Measurements from ENCODE around the gene PSMG3.
A peak's percentile ranks its signal among the peaks of the same experiment; 100 is the strongest.

PSMG3 gene

GRCh38 chr7:1558181-1558811, 11.5 kb downstream of the PSMG3 start:
- DNase-seq = peak in 1 of 2 experiments; percentile 24

GRCh38 chr7:1557771-1558170, 12.1 kb downstream of the PSMG3 start:
- no peak for DNase-seq

GRCh38 chr7:1557006-1557405, 12.8 kb downstream of the PSMG3 start:
- no peak for DNase-seq

DNA sequence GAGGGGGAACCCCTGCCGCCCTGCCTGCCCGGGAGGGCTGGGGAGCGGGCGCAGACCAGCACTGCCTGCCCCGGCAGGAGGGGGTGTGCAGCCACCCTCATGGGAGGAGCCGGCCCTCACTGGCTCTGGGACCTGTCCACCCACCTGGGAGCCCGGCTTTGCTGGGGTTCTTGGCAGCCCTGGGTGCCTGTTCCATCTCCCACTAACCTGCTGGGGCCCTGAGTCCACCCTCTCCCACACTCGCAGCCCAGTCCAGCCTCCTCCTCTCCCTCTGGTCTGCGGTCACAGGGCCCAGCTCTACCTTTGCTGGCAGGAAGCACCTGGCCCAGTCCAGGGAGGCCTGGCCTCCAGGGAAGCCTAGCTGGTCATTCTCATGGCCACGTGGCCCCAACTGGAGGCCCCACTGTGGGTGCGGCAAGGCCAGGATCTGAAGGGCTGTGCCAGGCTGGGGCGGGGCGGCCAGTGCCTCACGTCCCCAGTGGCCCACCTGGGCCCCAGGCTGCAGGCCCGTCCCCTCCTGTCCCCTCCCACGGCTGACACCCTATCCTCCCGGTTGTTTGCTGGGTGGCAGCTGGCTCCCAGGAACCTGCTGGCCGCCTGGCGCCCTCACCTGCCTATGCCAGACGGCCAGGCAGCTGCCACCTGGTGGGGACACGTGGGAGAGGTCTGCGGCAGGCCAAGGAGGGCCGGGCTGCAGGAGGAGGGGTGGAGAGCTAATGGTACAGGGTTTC, 13.9 kb downstream of the PSMG3 start, which contains the start of gene TMEM184A:
Gene TMEM184A (minus strand): TSS at position 393 of the 731 bp plus-strand sequence. CDS start 721 bp downstream, outside the sequence.
- peak; percentile 88 to 95 for DNase-seq

DNA sequence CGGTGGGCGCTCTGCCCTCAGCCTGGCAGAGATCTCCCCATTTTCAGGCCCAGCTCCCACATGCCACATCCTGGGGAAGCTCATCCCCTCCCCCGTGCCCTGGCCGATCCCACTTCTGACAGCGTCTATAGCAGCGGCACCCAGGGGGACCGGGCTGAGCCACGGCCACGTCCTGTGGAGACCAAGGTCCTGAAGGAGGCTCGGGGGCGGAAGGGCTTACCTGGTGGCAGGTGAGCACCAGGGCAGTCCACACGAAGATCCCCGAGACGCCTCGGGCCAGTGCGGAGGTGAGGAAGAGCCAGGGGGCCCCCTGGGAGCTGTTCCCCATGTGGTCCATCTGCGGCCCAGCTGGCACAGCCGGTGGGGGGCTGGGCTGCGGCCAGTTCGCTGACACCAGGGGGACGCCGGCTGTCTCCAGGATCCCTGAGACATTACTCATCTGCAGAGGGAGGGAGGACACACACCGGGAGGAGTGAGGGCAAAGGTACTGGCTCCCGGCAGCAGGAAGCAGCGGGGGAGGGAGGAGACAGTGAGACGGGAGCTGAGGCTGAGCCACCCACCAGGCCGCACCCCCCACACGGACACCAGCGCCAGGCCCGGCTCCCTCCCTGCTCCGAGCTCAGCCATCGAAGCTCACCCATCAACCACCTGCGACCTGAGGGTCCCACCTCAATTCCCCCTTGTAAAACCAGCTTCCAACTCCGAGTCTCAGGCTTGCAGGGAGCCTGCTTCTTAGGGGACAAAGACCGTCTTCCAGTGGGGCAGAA, 14.6 kb downstream of the PSMG3 start:
- DNase-seq = peak; percentile 27 to 75

- DNase-seq = no peak
Measured at GRCh38 chr7:1554333-1555045, 15.3 kb downstream of the PSMG3 start.

DNA sequence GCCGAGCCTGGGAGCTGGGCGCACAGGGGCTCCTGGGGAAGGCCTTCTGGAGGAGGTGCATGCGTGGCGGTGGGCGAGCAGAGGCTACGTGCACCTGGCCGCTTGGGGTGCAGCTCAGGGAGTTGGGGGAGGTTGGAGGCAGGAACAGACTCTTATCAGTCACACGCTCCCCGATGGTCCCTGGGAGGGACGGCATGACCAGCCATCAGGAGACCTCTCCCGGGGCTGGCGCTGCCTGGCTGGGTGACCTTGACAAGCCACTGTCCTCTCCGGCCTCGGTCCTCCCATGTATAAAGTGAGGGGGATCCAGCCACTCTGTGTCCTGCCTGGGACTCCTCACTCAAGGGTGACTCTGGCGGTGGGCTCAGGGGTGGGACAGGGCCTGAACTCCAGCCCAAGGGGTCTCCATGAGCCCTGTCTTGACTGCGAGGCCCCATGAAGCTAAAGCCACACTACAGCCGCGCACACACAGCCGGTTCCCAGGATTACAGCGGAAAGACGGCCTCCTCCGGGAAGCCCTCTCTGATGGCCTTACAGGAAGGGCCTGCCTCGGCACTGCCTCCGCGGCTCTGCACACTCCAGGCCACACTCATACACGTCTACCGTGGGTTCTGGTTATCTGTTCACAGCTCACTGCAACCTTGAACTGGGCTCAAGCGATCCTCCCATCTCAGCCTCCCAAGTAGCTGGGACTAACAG, 16.2 kb downstream of the PSMG3 start:
- no peak for DNase-seq

GRCh38 chr7:1552200-1552599, 17.6 kb downstream of the PSMG3 start:
- no peak for DNase-seq

DNA sequence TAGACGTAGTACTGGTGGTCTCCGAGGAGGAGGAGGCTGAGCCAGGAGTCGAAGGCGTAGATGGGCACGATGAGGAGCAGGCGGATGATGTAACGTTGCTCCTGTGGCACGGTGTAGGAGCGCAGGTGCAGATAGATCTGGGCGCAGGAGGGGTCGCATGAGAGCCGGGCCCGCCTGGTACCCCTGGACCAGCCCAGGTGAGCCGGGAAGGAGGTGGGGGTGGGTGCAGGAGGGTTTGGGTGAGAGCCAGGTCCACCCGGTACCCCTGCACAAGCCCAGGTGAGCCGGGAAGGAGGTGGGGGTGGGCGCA, 19.0 kb downstream of the PSMG3 start:
- DNase-seq = no peak

DNA sequence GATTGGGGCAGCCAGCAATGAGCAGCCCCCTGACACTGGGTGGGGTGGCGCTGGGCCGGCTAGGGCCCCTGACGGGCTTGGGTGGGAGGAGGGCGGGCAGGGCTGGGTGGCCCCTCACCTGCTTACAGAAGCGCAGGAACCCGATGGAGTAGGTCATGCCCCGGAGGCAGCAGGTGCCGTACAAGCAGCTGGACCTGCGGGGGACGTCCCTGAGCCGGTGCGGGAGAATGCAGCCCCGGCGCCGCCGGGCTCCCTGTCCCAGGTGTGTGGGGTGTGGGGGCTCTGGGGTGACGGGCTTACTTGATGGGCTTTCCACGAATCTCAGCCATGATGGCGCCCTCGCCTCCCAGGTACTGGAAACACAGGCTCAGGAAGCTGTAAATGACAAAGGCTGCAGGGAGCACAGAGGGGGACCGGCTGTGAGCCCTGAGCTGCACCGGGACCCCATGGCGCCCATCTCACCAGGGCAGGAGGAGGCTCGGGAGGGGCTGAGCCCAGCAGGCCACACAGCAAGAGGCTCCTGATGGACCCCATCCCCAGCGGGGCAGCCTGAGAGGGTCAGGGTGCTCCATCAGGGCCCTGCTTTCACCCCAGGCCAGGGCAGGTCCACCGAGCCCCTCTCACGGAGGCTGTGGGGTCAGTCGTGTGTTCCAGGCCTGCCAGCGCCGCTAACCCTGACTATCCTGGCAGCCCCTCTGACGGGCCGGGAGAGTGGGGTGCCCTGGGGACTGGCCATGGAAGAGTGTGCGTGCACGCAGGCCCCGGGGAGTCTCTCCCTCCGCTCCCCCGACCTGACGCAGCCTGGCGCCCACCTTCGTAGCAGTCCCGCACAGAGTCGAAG, 19.6 kb downstream of the PSMG3 start:
- no peak for DNase-seq

DNA sequence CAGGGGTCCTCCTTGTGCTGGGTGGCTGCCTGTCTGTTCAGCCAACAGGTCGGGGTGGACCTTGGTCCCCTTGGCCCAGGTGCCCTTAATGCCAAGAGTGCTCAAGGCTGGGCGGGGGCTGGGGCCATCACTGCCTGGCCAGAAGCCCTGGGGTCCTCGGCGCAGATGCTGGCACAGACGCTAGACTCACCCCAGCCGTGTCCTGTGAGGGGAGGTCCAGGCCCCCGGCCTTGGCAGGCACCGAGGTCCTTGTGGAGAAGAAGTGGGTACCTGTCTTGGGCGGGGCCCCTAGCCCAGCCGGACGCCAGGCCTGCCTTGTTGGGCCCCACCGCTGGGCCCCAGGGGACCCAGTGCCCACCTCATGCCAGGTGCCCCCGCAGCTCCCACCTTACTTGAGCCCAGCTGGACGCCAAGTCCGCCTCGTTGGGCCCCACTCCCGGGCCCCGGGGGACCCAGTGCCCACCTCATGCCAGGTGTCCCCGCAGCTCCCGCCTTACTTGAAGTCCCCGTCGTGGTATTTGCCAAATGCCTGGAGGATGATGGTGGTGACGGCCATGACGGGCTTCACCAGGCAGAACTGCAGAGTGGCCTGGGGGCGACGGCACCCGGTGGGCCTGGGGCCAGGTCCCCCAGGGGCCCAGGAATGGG, 20.4 kb downstream of the PSMG3 start:
- DNase-seq = no peak

GRCh38 chr7:1548944-1549343, 20.9 kb downstream of the PSMG3 start:
- no peak for DNase-seq

- DNase-seq = no peak
Measured at GRCh38 chr7:1548438-1548831, 21.4 kb downstream of the PSMG3 start.

DNA sequence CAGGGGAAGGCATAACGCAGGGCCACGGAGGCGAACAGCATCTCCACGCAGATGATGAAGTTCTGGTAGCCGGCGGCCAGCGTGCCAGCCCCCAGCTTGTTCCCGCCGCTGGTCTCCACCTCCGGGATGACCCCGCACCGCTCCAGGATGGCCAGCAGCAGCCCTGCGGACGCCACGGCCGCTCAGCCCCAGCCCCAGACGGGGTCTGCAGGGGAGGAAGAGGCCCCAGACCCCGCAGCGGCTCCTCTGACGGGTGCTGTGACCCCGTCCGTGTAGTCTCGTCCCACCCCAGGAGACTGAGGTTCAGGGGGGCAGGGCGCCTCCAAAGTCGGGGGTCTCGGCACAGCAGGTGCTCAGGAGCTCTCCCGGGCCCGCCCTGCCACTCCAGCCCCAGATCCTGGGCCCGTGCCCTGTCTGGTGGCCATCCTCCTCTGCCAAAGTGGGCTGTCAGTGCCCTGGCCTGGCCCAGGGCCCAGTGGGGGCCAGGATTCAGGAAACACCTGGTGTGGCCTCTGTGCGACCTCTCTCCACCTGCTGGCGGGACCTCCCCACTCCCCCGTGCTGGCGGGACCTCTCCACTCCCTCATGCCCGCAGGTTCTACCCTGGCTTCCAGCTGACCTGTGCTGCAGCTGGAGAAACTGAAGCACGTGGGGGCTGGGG, 21.9 kb downstream of the PSMG3 start:
- DNase-seq = no peak

DNA sequence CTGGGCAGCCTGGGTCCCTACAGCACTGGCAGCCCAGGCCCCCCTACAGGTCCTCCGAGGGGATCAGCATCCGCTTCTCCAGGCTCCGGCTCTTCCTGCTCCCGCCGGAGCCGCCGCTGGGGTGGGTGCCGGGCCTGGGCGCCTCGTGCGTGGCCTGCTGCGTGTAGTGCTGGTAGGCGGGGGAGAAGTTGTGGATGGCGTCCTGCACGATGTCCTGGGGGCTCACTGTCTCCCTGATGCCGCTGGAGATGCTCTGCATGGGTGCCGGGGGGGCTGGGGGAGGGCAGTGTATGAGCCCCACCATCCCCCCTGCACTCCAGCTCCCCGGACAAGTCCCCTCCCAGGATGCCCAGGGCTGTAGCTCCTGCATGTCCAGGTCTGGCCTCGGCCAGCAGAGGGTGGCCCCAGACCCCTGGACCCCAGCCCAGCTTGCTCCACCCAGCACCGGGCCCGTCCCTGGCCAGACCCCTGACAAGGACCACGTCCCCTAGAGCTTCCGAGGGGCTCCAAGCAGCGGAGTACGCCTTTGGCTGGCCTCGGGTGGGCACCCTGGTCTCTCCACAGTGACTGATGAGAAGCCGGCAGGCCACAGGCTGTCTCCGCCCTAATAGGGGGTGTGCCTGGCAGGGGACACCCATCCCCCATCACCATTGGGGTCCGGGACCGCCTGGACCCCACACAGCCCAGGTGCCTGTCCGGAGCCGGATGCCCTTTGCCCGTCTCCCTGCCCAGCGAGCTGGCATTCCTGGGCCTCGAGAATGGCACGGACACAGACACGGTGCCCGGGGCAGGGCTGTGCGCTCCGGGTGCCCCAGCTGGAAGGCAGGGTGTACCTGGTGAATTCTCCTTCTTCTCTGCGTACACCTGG, 22.7 kb downstream of the PSMG3 start:
- no peak for DNase-seq

GRCh38 chr7:1546274-1546908, 23.4 kb downstream of the PSMG3 start:
- no peak for DNase-seq

DNA sequence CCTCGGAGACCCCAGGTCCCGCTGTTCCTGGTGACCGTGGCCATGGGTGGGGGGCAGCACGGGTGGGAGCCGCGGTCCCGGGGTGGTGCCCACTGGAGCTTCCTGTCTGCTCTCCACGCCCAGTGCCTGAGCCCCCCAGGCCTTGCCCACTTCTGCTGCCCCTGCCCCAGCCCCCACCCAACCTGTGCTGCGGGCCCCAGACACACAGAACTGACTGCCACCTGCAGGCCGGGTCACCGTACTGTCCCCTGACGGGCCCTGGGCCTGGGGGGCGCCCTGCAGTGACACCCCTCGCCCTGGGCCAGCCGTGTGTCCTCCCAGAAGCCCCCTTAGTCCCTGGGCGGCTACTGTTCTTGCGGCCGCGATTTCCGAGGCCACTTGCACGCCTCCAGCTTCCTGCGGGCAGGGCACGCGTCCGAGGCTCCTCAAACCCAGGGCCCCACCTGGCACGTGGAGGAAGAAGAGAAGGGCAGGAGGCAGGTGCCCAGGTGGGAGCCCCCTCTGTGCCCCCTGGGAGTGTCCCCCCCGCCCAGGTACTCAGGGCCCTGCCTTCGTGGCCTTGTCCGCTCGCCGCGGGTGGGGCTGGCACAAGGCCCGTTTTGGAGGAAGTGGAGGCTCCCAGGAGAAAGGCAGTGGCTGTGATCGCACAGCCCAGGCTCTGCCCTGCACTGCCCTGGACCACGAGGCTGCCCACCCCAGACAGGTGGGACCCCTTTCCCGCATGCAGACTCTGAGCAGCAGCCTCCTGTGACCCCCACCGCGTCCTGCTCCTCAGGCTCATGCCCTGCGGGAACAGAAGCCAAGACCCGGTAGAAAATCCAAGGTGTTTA, 24.2 kb downstream of the PSMG3 start:
- no peak for DNase-seq

DNA sequence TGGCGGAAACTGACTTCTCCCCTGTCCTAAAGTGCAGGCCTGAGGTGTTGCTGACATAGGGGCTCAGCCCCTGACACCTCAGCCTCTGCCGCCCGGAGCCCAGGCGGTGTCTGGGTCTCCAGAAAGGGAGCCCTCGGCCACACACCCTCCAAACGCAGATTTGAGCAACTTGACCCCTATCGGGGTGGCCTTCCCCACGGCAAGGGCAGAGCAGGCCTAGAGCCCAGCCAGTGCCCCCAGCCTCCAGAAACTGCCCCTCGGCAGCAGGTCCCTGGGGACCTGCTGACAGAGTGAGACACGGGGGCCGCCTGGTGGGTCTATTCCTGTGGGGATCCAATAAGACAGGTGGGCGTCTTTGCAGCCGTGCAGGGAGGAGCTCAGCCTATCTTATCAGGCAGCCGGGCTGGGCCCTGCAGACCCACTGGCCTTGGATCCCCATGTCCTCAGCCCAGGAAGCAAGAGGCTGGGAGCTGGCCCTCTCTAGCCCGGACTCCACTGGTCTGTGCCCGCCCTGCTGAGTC, 24.9 kb downstream of the PSMG3 start:
- DNase-seq = no peak

Data from NCI-H526 (cell line).